Endothelial cell of umbilical vein (primary cell): ENCODE measurements around the gene PDIA5. TPM values are rescaled to one million over a fixed set of nuclear protein-coding genes. Genes with fewer than 3 reads are reported as not detected.

Experiments used
- BruUV-seq: library from RNA; stranded (reverse); fragments of 400-500 nt; replicated peaks from 2 replicates; lab custom pipeline; 2021; lab: Mats Ljungman, UMichigan
- CTCF ChIA-PET: fragments of 300-600, 350-600 bp; sonication (Branson Sonifier 250); formaldehyde crosslinking; loops from one replicate; lab custom pipeline; 2021; ENCODE audit warnings: antibody characterized with exemption, inconsistent platforms; lab: Charles Lee
- POLR2A ChIA-PET: fragments of 300-600, 350-600 bp; sonication (Branson Sonifier 250); formaldehyde crosslinking; loops from one replicate; lab custom pipeline; 2021; ENCODE audit warnings: antibody characterized with exemption, inconsistent platforms; lab: Charles Lee
- DNase-seq: peaks from one replicate; pipeline ENCODE4 v3.0.0-alpha.2; 2011; ENCODE audit warnings: low read depth, low spot score
- FAIRE-seq: peaks from 2 replicates; lab custom pipeline; 2011; peaks lifted over from hg19 to GRCh38; lab: Jason Lieb, UNC
- H2AFZ ChIP-seq: 2 replicates; pipeline ENCODE4 v1.6.0; 2012; ENCODE audit warnings: low read depth, low read length, control low read depth, inconsistent platforms
- H3K27ac ChIP-seq: 2 replicates; pipeline ENCODE4 v1.5.1; 2011; ENCODE audit warnings: low read depth, mild to moderate bottlenecking, control low read depth, low read length, moderate library complexity; ENCODE audit not compliant: insufficient read depth
- H3K27me3 ChIP-seq, 2 experiments: 2 replicates each; pipeline versions ENCODE4 v1.6.0 to v1.6.1; 2011; ENCODE audit warnings: low read length in 2 of 2, mixed read lengths in 1 of 2; ENCODE audit not compliant: control insufficient read depth in 2 of 2, insufficient read depth in 2 of 2
- H3K36me3 ChIP-seq, 2 experiments: 2 replicates in 1 of 2; 3 replicates in 1 of 2; pipeline ENCODE4 v1.5.1; 2011; ENCODE audit warnings: low read length in 2 of 2, mild to moderate bottlenecking in 1 of 2, moderate library complexity in 1 of 2; ENCODE audit not compliant: control insufficient read depth in 2 of 2, insufficient read depth in 2 of 2; ENCODE audit errors: extremely low read depth in 1 of 2
- H3K4me1 ChIP-seq: 3 replicates; pipeline ENCODE4 v1.5.1; 2011; ENCODE audit warnings: mild to moderate bottlenecking, low read length; ENCODE audit not compliant: control insufficient read depth, insufficient read depth; ENCODE audit errors: extremely low read depth
- H3K4me2 ChIP-seq: 2 replicates; pipeline ENCODE4 v1.6.1; 2011; ENCODE audit warnings: low read length, control low read depth, mixed read lengths; ENCODE audit not compliant: insufficient read depth
- H3K4me3 ChIP-seq, 3 experiments: fragments of 200-600 bp in 1 of 3; sonication (generic), shearing (Covaris generic) in 1 of 3; replicated peaks in 1 of 3; 2 replicates each; pipeline ENCODE4 v1.5.1; 2011 to 2016; ENCODE audit warnings: control low read depth in 3 of 3, low read length in 3 of 3, mild to moderate bottlenecking in 2 of 3, inconsistent platforms in 1 of 3, low read depth in 1 of 3, moderate library complexity in 1 of 3; ENCODE audit not compliant: insufficient read depth in 1 of 3
- H3K79me2 ChIP-seq: 2 replicates; pipeline ENCODE4 v1.6.0; 2012; ENCODE audit warnings: low read length, inconsistent platforms; ENCODE audit not compliant: control insufficient read depth, insufficient read depth
- H3K9ac ChIP-seq: replicated peaks from 2 replicates; pipeline ENCODE3; 2011; ENCODE audit warnings: low read length, control low read depth; ENCODE audit not compliant: insufficient read depth; ENCODE audit errors: extremely low read depth
- H3K9me1 ChIP-seq: replicated peaks from 3 replicates; pipeline ENCODE4 v1.6.0; 2011; ENCODE audit warnings: mild to moderate bottlenecking, low read length; ENCODE audit not compliant: control insufficient read depth, insufficient read depth; ENCODE audit errors: extremely low read depth
- H3K9me3 ChIP-seq: replicated peaks from 2 replicates; pipeline ENCODE4 v1.5.1; 2012; ENCODE audit warnings: low read length, inconsistent platforms; ENCODE audit not compliant: control insufficient read depth, insufficient read depth
- H4K20me1 ChIP-seq: replicated peaks from 2 replicates; pipeline ENCODE3; 2011; ENCODE audit warnings: mild to moderate bottlenecking, low read length; ENCODE audit not compliant: control insufficient read depth, insufficient read depth; ENCODE audit errors: extremely low read depth
- CTCF ChIP-seq, 2 donors: IDR thresholded peaks; 1 replicate in 1 of 2; 2 replicates in 1 of 2; pipeline ENCODE4 v1.5.1; 2011; ENCODE audit warnings: low read length in 2 of 2, mild to moderate bottlenecking in 2 of 2, moderate library complexity in 2 of 2, control low read depth in 1 of 2, inconsistent platforms in 1 of 2, low read depth in 1 of 2; ENCODE audit not compliant: insufficient read depth in 1 of 2; ENCODE audit errors: extremely low read depth in 1 of 2
- EZH2 ChIP-seq: IDR thresholded peaks from 2 replicates; pipeline ENCODE4 v1.6.1; 2012; ENCODE audit warnings: borderline replicate concordance, low read depth, mild to moderate bottlenecking, moderate library complexity, low read length, inconsistent platforms; ENCODE audit not compliant: severe bottlenecking
- FOS ChIP-seq: IDR thresholded peaks from 2 replicates; pipeline ENCODE4 v1.6.1; 2011; ENCODE audit warnings: mild to moderate bottlenecking, low read length, moderate library complexity, borderline replicate concordance; ENCODE audit not compliant: insufficient read depth
- GATA2 ChIP-seq: IDR thresholded peaks from 2 replicates; pipeline ENCODE4 v1.7.0; 2011; ENCODE audit warnings: low read depth, mild to moderate bottlenecking, moderate library complexity, mixed read lengths, low read length; ENCODE audit not compliant: insufficient read length, insufficient read depth
- JUN ChIP-seq: IDR thresholded peaks from 2 replicates; pipeline ENCODE4 v1.6.1; 2011; ENCODE audit warnings: borderline replicate concordance, low read depth; ENCODE audit not compliant: insufficient read length, insufficient read depth
- MAX ChIP-seq: IDR thresholded peaks from 2 replicates; pipeline ENCODE4 v1.6.1; 2011; ENCODE audit not compliant: insufficient read depth, insufficient read length
- MYC ChIP-seq: IDR thresholded peaks from one replicate; pipeline ENCODE4 v1.6.1; 2011; ENCODE audit warnings: mild to moderate bottlenecking, low read depth, low read length
- POLR2A ChIP-seq: IDR thresholded peaks from 2 replicates; pipeline ENCODE4 v1.6.1; 2012; ENCODE audit warnings: low read depth, mild to moderate bottlenecking, control low read depth, low read length
- POLR2AphosphoS5 ChIP-seq: IDR thresholded peaks from 2 replicates; pipeline ENCODE4 v1.6.1; 2012; ENCODE audit warnings: low read depth, mild to moderate bottlenecking, control low read depth, low read length, moderate library complexity; ENCODE audit not compliant: insufficient read depth
- dilution Hi-C: fragments of 300-500 bp; cut with MboI; formaldehyde crosslinking; loops from one replicate; pipeline ENCODE4 v1.15.0; 2019; ENCODE audit warnings: low sequenced_read_pairs; ENCODE audit not compliant: extremely low pct_ligation_motif_present
- intact Hi-C: fragments of 100-400 bp; cut with micrococcal nuclease; formaldehyde crosslinking; loops from one replicate; pipeline ENCODE4 v1.10.0; 2022
- polyA plus RNA-seq, 4 experiments: library from polyadenylated mRNA; depleted of rRNA in 3 of 4; stranded (reverse) in 3 of 4; unstranded in 1 of 4; fragments of >200 nt; gene quantifications; 2 replicates each; pipeline versions ENCODE4 v1.2.1 to v1.2.3, GENCODE V29; 2011 to 2012; ENCODE audit warnings: missing spikeins in 1 of 4
- total RNA-seq: library from RNA; stranded (reverse); gene quantifications from 2 replicates; pipeline ENCODE4 v1.2.3, GENCODE V29; 2021

The PDIA5 gene
- total and polyA plus RNA-seq, 2 donors (not counting 3 experiments of a cell fraction or from before 2014, with no cell fraction given), result 55.7 to 85.6 TPM

GRCh38 chr3:123198372-123198771 lies 131.5 kb downstream of the PDIA5 start:
- ChIA-PET POLR2A (no interaction called here), CTCF (no interaction called here)
- Histone ChIP-seq H3K79me2 (peaks cover 13% of the 10 kb centered on the region), H3K27ac (no peak overlapping the region), H3K9ac (no peak overlapping the region), H3K36me3 (no peaks in the 10 kb centered on the region), H3K27me3 (no peaks in the 10 kb centered on the region), H3K9me3 (no peaks in the 10 kb centered on the region), H3K9me1 (no peaks in the 10 kb centered on the region), H3K4me1 (peaks cover 11% of the 10 kb centered on the region), H3K4me3 (no peak overlapping the region), H3K4me2 (no peak overlapping the region), H4K20me1 (no peaks in the 10 kb centered on the region), H2AFZ (no peak overlapping the region)
- TF ChIP-seq CTCF (IDR thresholded peaks at IDR 0.05; ENCODE audit: extremely low read depth in 1 of 2, insufficient read depth in 1 of 2, low read depth in 1 of 2, low read length in 2 of 2) (no peak), GATA2 (no peak), POLR2A (no peak), FOS (no peak), EZH2 (no peak), MAX (no peak), JUN (no peak), POLR2AphosphoS5 (no peak), MYC (no peak)
- FAIRE-seq, result no peak
- DNase-seq, result no peak
- BruUV-seq, result no TSS peak
- intact Hi-C loops, result no loop called here
- dilution Hi-C loops, result no loop called here
